ENCODE data around the gene CD4.
"Not testable (repeated sequence)": the region's sequence is repeated elsewhere in the genome, so short reads cannot be mapped to it uniquely, and the experiment has no call there.

The CD4 gene

DNA sequence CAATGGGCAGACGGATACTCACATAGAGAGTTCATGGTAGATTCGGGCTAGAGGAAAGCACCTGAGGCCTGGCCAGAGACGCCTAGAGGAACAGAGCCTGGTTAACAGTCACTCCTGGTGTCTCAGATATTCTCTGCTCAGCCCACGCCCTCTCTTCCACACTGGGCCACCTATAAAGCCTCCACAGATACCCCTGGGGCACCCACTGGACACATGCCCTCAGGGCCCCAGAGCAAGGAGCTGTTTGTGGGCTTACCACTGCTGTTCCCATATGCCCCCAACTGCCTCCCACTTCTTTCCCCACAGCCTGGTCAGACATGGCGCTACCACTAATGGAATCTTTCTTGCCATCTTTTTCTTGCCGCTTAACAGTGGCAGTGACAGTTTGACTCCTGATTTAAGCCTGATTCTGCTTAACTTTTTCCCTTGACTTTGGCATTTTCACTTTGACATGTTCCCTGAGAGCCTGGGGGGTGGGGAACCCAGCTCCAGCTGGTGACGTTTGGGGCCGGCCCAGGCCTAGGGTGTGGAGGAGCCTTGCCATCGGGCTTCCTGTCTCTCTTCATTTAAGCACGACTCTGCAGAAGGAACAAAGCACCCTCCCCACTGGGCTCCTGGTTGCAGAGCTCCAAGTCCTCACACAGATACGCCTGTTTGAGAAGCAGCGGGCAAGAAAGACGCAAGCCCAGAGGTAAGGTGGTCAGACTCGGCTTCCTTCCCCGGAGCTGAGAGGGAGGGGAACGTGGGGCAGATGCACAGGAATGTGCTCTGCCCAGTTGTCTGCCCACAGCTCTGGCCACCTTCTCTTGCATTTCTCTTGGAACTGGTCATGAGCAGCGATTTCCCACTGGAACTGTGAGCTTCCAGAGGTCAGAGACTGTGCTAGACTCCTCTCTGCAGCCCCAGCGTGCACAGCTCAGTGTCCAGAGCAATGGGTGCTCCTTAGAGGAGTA lies at the start of gene CD4:
Gene CD4, plus strand, starts transcription at position 557 of the 953 bp plus-strand sequence. CDS start 10,611 bp downstream, outside the sequence.
- peak within 1 kb of the TSS; percentile 92 for H3K27ac Mint-ChIP-seq
- H3K4me1 Mint-ChIP-seq: peaks cover 76% of the 10 kb centered on the region
- no peaks in the 10 kb centered on the region for H3K9me3 Mint-ChIP-seq
- peaks cover 17% of the 10 kb centered on the region for H3K36me3 Mint-ChIP-seq
- CTCF ChIA-PET: interaction anchor here (1.3 to 5.2 kb wide), 5 partner anchors 11 to 35 kb away, joined by 3 to 36 read pairs (median 7); partner anchors contain the start of genes MLF2 and PTMS
- peak; percentile 89 for DNase-seq
- H3K4me3 Mint-ChIP-seq: peak within 1 kb of the TSS; percentile 84
- no peaks in the 10 kb centered on the region for H3K27me3 Mint-ChIP-seq

DNA sequence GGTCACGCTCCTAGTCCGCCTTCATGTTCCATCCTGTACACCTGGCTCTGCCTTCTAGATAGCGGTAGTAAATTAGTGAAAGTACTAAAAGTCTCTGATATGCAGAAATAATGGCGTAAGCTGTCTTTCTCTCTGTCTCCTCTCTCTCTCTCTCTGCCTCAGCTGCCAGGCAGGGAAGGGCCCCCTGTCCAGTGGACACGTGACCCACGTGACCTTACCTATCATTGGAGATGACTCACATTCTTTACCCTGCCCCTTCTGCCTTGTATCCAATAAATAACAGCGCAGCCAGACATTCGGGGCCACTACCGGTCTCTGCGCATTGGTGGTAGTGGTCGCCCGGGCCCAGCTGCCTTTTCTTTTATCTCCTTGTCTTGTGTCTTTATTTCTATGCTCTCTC lies 47.2 kb upstream of the CD4 start:
- peaks cover 31% of the 10 kb centered on the region for H3K4me1 Mint-ChIP-seq
- CTCF ChIA-PET: interaction anchor here (1.4 kb wide), 1 partner anchor 11 kb away, joined by 4 read pairs; the partner anchor contains the start of gene MLF2
- H3K27ac Mint-ChIP-seq, DNase-seq, H3K9me3 Mint-ChIP-seq, H3K27me3 Mint-ChIP-seq, H3K4me3 Mint-ChIP-seq: not testable (repeated sequence)
- peaks cover 15% of the 10 kb centered on the region for H3K36me3 Mint-ChIP-seq

DNA sequence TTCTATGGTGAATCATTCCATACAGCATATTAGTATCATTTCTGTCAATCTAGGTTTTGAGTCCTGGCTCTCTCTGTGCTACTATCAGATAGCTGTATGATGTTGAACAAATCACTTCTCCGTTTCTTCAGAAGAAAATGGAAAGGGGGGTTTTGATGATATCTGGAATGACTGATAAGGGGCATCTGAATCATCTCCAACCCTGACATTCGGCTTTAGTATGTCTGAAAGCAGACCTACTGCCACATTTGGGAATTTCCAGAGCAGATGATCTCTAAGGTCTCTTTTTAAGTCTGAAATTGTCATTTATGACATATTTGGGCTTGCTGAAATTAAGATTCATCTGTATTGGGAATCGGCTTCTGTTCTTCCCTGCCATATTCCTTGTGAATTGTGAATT lies 46.5 kb upstream of the CD4 start:
- DNase-seq: no peak
- Mint-ChIP-seq H3K4me3 (no peak overlapping the region), H3K9me3 (peaks cover 4% of the 10 kb centered on the region), H3K4me1 (peaks cover 34% of the 10 kb centered on the region), H3K36me3 (peaks cover 23% of the 10 kb centered on the region), H3K27me3 (no peaks in the 10 kb centered on the region), H3K27ac (no peak overlapping the region)
- CTCF ChIA-PET: interaction anchor here (1.4 kb wide), 1 partner anchor 10 kb away, joined by 4 read pairs; the partner anchor contains the start of gene MLF2

DNA sequence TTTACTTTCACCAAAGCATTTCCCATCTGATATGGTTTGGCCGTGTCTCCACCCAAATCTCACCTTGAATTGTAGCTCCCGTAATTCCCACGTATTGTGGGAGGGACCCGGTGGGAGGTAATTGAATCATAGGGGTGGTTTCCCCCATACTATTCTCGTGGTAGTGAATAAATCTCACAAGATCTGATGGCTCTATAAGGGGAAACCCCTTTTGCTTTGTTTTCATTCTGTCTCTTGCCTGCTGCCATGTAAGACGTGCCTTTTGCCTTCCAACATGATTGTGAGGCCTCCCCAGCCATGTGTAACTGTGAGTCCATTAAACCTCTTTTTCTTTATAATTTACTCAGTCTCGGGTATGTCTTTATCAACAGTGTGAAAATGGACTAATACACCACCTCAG lies 46.0 kb upstream of the CD4 start:
- not testable (repeated sequence) for H3K27ac Mint-ChIP-seq, DNase-seq

DNA sequence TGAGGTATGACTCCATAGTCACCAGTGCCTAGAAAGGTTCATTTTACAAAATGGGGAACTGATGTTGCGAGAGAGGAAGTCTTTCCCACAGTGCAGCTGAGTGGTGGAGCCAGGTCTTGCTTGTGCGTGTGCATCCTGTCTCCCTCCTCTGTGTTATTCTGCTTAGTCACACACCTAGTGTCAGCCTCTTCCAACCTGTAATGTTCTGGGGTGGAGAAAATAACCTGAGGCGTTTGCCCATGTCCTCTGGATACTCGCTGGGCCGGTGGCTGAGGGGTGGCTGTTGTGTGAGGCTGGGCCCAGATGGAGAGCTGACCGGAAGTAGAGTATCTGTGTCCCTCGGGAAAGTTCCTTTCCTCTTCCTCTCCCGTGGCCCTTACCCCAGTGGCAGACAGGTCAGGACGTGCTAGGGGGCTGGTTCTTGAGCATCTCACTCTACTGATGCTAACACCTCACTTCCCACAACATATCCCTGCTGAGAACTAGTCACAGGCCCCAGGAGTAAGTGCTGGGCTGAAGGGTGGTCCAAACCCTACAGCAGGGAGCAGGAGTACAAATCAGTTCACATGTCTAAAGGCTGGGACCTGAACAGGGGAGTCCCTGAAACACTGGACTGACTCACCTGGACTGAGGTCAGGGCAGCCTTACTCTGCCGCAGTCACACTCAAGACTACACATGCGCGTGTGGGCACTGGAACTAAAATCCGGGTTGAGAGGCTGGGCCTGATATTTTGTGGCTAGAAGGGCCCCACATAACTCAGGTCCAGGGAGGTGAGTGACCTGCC lies 43.4 kb upstream of the CD4 start:
- Mint-ChIP-seq H3K4me3 (no peak overlapping the region), H3K27ac (peak overlapping the region; percentile 88), H3K4me1 (peaks cover 38% of the 10 kb centered on the region), H3K27me3 (no peaks in the 10 kb centered on the region), H3K9me3 (peaks cover 4% of the 10 kb centered on the region), H3K36me3 (peaks cover 47% of the 10 kb centered on the region)
- CTCF ChIA-PET: interaction anchor here (2.4 kb wide), 1 partner anchor 8 kb away, joined by 8 read pairs; the partner anchor contains the start of gene MLF2
- peak; percentile 65 for DNase-seq

More for the DNA sequence above, 46.0 kb upstream of the CD4 start:
- CTCF ChIA-PET: interaction anchor here (1.4 kb wide), 1 partner anchor 9 kb away, joined by 4 read pairs; the partner anchor contains the start of gene MLF2
- Mint-ChIP-seq H3K36me3 (peaks cover 27% of the 10 kb centered on the region), H3K4me1 (peaks cover 34% of the 10 kb centered on the region)
- H3K4me3 Mint-ChIP-seq, H3K9me3 Mint-ChIP-seq, H3K27me3 Mint-ChIP-seq: not testable (repeated sequence)

DNA sequence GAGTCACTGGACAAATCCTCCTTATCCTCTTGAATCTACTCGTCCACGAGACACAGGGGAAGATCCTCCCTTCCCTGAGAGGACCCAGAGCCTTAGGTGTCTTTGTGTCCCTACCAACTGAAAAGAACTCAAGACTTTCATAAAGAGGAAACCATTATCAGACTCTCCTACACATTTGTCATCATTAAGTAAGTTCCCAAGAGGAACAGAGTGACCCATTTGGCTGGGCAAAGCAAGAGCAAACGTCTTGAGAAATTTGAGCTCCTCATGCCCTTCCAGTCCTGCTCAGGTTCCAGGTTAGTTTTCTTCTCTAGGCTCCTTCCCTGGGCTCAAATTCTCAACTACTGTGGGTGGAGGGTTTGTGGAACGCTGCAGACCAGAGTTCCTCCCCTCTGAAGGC lies 42.1 kb upstream of the CD4 start:
- DNase-seq: no peak
- Mint-ChIP-seq H3K9me3 (peaks cover 4% of the 10 kb centered on the region), H3K27me3 (no peaks in the 10 kb centered on the region), H3K4me3 (no peak overlapping the region), H3K27ac (peak overlapping the region; percentile 74), H3K4me1 (peaks cover 51% of the 10 kb centered on the region), H3K36me3 (peaks cover 57% of the 10 kb centered on the region)
- CTCF ChIA-PET: interaction anchor here (1.2 kb wide), 1 partner anchor 19 kb away, joined by 3 read pairs; the partner anchor contains the start of gene PTMS

DNA sequence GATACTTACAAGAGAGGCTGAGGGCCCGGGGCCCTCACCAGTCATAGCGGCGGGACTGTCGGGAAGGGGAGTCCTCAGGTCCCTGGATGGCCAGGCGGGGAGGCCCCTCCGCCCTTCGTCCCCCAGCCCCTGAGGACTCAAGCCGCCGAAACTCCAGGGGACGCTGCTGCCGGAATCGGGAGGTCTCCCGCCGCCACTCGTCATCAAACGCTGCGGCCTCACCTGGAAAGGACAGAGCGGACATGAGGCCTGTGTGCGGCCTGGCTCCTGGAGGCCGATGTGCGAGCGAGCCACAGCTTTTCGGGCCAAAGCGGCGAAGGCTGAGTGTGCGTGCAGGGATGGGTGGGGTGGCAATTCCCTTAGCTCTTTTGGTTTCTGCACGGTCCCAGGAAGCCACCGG lies 40.6 kb upstream of the CD4 start:
- Mint-ChIP-seq H3K4me1 (peaks cover 57% of the 10 kb centered on the region), H3K36me3 (peaks cover 57% of the 10 kb centered on the region), H3K27me3 (peaks cover 7% of the 10 kb centered on the region), H3K9me3 (no peaks in the 10 kb centered on the region), H3K4me3 (no peak overlapping the region), H3K27ac (no peak overlapping the region)
- no peak for DNase-seq
- CTCF ChIA-PET: no interaction called here

DNA sequence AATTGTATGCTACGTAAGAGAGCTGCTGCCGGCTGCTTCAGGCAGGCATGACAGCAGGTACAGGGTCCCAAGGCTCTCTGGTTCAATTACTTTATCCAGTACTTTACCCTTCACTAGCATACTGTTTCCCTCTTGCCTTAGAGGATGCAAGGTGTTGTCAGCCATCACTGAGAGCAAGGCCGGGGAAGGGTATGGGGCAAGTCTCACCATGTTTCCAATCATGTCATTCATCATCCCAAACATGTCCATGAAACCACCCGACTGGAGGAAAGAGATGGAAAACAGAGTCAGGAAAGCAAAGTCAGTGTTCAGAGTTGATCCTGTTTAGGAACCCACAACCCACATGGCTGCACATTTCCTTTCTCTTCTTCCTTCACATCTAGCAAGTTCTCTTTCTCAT lies 38.8 kb upstream of the CD4 start:
- CTCF ChIA-PET: interaction anchor here (1.2 kb wide), 1 partner anchor 14 kb away, joined by 3 read pairs; no protein-coding TSS in a partner anchor
- peaks cover 11% of the 10 kb centered on the region for H3K27me3 Mint-ChIP-seq
- peaks cover 51% of the 10 kb centered on the region for H3K4me1 Mint-ChIP-seq
- no peaks in the 10 kb centered on the region for H3K9me3 Mint-ChIP-seq
- no peak for DNase-seq
- H3K27ac Mint-ChIP-seq: no peak overlapping the region
- no peak overlapping the region for H3K4me3 Mint-ChIP-seq
- H3K36me3 Mint-ChIP-seq: peaks cover 49% of the 10 kb centered on the region

DNA sequence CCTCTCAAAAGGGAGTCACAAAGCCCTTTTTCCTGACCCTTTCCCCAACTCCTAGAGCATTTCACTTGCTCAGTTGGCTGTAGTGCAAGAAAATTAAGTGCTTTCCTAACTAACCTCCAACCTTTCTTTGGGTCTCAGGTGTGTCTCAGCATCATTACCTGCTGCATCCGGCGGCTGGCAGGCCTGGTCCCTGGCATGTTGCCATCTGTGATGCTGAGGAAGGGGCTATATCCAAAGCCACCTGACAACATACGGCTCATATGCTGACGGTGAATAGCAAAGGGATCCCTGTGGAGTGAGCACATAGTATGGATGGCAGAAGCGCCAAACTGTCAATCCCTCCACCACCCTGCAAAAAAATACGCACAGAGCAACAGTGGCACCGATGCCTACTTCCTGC lies 37.6 kb upstream of the CD4 start:
- H3K27ac Mint-ChIP-seq: peak overlapping the region; percentile 97
- H3K4me3 Mint-ChIP-seq: peak overlapping the region; percentile 89
- peaks cover 44% of the 10 kb centered on the region for H3K36me3 Mint-ChIP-seq

DNA sequence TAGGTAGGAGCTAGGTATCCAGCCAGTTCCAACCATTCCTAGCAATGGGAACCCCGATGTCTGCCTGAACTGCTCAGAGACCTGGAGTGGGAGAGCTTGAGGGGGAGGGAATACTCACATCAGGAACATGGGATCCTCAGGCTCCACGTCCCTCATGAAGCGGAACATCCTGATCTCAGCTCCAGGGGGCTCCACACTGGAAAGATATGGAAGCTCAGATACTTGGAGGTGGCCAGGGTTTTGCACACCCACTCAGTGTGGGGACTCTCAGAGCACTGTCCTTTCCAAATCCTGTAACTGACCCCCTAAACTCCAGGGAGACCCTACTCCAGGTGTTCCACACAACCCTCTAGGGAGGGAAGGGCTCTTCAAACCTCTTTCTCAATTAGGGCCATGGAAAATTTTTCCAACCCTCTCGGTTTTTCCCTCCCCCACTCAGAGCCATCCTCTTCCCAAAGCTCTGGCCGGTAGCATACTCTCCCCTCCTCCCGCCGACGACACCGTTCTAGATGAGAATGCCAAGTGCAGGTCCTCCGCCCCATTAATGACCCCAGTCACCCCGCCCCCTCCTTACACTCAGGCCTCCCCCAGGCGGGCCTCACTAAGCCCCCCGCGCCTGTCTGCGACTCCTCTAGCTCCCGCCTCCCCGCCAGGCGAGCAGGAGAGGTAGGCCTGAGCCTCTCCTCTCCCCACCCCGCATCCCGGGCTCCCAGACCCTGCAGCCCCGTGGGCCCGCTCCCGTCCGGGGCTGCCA lies 37.0 kb upstream of the CD4 start:
- peaks cover 39% of the 10 kb centered on the region for H3K36me3 Mint-ChIP-seq
- CTCF ChIA-PET: interaction anchor here (0.5 to 5.0 kb wide), 20 partner anchors 7 to 316 kb away, joined by 3 to 91 read pairs (median 8); partner anchors contain the start of genes CD4, GPR162, LAG3 and P3H3
- H3K4me3 Mint-ChIP-seq: peak overlapping the region; percentile 89
- H3K27ac Mint-ChIP-seq: peak overlapping the region; percentile 97
- no peaks in the 10 kb centered on the region for H3K9me3 Mint-ChIP-seq
- peaks cover 27% of the 10 kb centered on the region for H3K27me3 Mint-ChIP-seq
- H3K4me1 Mint-ChIP-seq: peaks cover 35% of the 10 kb centered on the region
- DNase-seq: peak; percentile 61

More for the DNA sequence above, 37.6 kb upstream of the CD4 start:
- H3K9me3 Mint-ChIP-seq: no peaks in the 10 kb centered on the region
- CTCF ChIA-PET: interaction anchor here (3.3 to 5.0 kb wide), 5 partner anchors 15 to 83 kb away, joined by 20 to 91 read pairs (median 37); partner anchors contain the start of genes GPR162 and PTMS
- peaks cover 39% of the 10 kb centered on the region for H3K4me1 Mint-ChIP-seq
- peaks cover 21% of the 10 kb centered on the region for H3K27me3 Mint-ChIP-seq
- DNase-seq: no peak

DNA sequence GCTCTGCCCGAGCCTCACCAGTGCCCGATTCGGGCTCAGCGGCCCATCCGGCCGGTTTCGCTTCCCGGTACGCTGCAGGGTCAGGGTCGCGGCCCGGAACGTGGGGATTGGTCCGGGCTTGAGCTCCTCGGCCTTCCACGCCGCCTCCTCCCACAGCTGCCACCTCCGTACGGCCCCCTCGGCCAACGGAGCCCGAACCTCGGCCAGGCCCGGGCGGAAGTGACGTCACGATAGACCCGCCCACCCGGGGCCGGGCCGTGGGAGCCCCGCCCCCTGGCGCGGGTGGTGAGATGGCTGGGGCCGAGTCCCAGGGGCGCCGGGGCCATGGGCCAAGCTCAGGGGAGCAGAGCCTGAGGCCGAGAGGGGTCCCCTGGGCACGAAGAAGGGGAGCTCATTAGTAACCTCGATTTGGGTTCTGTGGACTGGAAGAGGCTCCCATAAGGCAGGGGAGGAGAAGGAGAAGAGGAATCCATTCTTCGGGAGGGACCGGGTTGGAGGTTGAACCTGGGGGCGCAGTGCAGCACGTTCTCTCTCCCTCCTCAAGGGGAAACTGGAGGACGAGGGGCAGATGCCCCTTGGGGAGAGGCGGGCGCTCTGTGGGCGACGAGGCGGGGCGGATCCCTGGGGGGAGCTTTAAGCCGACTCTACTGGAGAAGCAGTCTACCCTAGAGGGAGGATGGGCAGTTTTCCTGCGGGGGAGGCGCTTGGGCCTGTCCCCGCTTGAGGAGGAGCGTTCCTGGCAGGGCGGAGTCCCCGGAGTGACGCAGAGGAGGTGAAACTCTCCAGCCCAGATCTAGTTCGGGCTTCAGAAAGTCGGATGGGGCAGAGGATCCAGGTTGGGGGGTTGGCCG lies 36.2 kb upstream of the CD4 start, which contains the start of gene MLF2:
Gene MLF2, minus strand, starts transcription at position 221 of the 851 bp plus-strand sequence. CDS start 807 bp downstream, outside the sequence.
- peaks cover 39% of the 10 kb centered on the region for H3K4me1 Mint-ChIP-seq
- peaks cover 28% of the 10 kb centered on the region for H3K27me3 Mint-ChIP-seq
- no peaks in the 10 kb centered on the region for H3K9me3 Mint-ChIP-seq
- H3K4me3 Mint-ChIP-seq: peak within 1 kb of the TSS; percentile 89
- DNase-seq: peak; percentile 99
- peak within 1 kb of the TSS; percentile 97 for H3K27ac Mint-ChIP-seq
- peaks cover 31% of the 10 kb centered on the region for H3K36me3 Mint-ChIP-seq
- CTCF ChIA-PET: interaction anchor here (0.5 to 5.0 kb wide), 31 partner anchors 8 to 317 kb away, joined by 3 to 91 read pairs (median 5); partner anchors contain the start of genes CD4, CDCA3, GPR162 and LAG3

DNA sequence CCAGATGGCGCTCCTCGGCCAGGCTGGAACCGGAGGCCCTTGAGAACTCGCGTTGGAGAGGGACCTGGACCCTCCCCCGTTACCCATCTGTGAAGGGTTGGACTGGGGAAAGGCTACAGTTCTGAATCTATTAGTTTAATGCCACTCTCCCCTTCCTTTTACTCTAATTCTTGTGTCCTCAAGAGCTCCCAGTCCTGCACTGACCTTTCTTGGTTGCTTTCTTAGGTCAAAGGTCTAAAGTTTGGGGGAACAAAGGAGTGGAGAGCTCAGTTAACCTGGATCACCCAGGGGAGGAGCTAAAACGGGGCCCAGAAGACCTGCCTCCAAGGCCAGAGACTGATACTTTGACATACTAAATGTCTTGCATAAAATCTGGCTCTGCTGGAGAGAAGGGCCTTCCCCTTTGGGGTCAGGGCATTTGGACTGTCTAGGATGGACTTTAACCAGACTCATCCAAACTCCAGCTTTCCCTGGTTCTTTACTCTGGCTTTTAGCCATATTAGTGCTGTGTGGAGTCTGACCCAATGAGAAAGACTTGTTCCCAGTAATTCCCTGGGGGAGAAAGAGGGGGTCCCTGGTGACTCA lies 35.5 kb upstream of the CD4 start:
- peaks cover 26% of the 10 kb centered on the region for H3K36me3 Mint-ChIP-seq
- CTCF ChIA-PET: interaction anchor here (0.7 to 5.0 kb wide), 29 partner anchors 9 to 141 kb away, joined by 3 to 91 read pairs (median 5); partner anchors contain the start of genes CD4, CDCA3, GPR162 and PTMS
- H3K27ac Mint-ChIP-seq: peak overlapping the region; percentile 97
- H3K27me3 Mint-ChIP-seq: peaks cover 34% of the 10 kb centered on the region
- DNase-seq: no peak
- peak overlapping the region; percentile 89 for H3K4me3 Mint-ChIP-seq
- peaks cover 46% of the 10 kb centered on the region for H3K4me1 Mint-ChIP-seq
- H3K9me3 Mint-ChIP-seq: no peaks in the 10 kb centered on the region

Measured in activated naive CD4-positive, alpha-beta T cell treated with anti-CD3 and anti-CD28 coated beads, Interleukin-2, amount 10 ng/mL, durations not matched to agents 7 days and 5 days (primary cell).